Smooth muscle cell of the brain vasculature (primary cell): ENCODE data around the gene PYROXD2.
"Not testable (repeated sequence)": the region's sequence is repeated elsewhere in the genome, so short reads cannot be mapped to it uniquely, and the experiment has no call there.

Experiments used
- DNase-seq: peaks from one replicate; pipeline ENCODE4 v3.0.0-alpha.2; 2012; ENCODE audit warnings: low read depth, low spot score

Gene PYROXD2

GRCh38 chr10:98391578-98391991, 23.4 kb downstream of the PYROXD2 start:
- DNase-seq, result no peak

GRCh38 chr10:98391065-98391464, 23.9 kb downstream of the PYROXD2 start:
- DNase-seq, result no peak

- DNase-seq, result no peak
Observed at GRCh38 chr10:98390406-98390805, 24.6 kb downstream of the PYROXD2 start.

- no peak for DNase-seq
Observed at GRCh38 chr10:98389398-98389797, 25.6 kb downstream of the PYROXD2 start.

DNA sequence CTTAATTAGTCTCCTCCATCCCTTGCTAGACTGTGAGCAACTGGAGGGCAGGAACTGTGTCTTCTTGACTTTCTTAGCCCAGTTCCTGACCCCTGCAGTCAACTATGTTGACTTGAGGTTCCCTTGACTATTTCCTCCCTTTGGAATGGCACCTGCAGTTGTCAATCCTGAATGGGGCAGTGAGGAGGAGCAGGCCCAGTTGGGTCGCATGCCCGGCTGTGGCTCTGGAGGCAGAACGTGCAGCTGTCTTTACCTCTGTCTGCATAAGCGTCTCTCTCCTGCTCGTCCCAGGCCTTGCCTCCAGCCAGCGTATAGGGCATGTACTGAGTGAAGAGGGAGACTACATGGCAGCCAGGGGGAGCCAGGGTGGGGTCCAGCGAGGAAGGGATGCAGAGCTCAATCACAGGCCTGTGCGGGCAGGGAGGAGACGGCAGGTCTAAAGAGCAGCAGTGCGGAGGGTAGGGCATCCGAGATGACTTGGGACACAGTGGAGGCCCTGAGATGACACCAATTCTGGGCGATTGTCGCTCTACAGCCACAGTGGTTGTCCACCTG, 26.8 kb downstream of the PYROXD2 start:
- DNase-seq, result no peak

DNA sequence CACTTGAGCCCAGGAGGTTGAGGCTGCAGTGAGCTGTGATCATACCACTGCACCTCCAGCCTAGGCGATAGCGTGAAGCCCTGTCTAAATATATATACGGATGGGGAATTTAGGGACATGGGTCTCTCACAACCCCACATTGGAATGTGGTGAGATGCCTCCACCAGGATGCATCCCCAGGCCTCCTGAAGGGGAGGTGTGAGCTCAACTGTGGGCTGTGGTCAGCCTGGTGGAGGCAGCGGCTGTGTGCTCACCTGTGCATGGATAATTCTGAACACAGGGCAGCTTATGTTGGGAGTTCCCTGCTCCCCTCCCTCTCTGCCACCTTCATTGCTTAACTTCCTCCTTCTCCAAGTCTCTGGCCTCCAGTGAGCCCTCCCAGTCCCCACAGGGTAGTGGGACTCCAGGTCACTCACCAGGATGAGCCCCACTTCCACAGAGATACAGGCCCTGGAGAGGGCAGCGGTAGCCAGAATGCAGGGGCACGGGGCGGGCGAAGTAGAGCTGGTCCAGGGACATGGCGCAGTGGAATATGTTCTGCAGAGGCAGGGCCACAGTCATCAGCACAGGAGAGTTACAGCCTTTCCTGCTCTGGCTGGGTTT, 30.4 kb downstream of the PYROXD2 start:
- DNase-seq, result no peak

- no peak for DNase-seq
Observed at GRCh38 chr10:98383869-98384268, 31.1 kb downstream of the PYROXD2 start.

DNA sequence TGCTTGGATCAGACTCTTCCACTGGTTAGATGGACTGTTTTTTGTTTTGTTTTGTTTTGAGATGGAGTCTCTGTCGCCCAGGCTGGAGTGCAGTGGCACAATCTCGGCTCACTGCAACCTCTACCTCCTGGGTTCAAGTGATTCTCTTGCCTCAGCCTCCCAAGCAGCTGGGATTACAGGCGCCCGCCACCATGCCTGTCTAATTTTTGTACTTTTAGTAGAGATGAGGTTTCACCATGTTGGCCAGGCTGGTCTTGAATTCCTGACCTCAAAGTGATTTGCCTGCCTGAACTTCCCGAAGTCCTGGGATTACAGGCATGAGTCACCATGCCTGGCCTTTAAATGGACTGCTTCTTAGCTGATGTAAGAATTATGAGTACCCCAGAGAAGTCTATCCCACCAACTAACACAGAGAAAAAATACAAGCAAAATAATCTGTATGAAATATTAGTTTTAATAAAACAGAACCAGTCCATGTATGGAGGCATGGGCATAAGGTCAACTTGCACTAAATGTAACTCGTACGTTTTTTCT, 31.8 kb downstream of the PYROXD2 start:
- DNase-seq, result not testable (repeated sequence)

DNA sequence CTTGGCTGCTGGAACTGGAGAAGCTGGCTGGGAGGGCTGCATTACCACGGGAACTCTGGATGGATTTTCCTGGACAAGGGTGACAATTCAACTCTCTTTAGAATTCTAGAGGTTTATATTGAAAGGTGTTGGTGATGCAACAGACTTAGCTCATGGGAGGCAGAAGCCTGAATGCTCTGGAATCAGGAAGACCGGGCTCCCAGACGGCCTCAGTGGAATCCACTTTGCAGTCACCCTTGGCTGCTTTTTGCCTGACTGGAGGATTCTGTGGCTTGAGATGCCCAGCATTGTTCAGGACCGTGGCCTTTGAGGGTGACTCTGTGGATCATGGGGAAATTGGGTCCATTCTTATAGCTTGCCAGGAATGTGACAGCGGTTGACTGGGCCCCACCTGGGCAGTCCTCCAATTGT, 32.3 kb downstream of the PYROXD2 start:
- DNase-seq, result no peak

DNA sequence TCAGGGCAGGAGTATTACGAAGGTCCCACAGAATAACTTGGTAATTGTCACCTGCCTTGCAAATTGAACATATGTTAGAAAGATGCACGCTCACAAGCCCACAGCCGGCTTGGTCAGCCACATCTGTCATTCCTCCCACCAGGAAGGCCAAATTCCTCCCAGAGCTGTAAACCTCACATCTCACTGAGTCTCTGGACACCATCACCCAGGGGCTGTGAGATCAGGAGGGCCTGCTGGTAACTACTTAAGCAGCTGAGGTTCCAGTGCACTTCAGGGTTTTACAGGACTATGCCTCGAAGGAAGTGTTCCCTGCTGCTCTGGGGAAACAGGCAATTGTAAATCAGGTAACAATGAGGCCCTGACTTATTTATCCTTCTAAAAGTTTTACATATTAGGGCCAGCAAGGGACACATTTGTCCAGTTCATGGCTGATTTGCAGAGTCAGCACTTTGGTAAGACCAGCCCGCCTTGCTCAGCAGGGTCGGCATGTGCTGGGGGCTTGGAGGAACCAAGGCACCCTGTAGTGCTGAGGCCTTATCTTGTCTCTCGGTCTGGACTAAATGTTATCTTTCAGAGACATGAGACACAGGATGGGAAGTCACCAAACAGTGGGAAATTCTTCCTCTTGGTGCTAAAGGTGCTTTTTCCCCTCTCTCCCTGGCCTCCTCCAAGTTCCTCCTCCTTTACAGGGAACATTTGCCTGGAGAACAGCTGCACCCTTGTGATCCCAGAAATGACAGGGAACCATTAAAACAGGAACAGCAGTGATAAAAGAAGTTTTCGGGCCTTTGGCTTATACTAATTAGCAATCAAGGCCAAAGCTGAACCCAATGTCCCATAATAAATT, 34.3 kb downstream of the PYROXD2 start:
- DNase-seq, result no peak

DNA sequence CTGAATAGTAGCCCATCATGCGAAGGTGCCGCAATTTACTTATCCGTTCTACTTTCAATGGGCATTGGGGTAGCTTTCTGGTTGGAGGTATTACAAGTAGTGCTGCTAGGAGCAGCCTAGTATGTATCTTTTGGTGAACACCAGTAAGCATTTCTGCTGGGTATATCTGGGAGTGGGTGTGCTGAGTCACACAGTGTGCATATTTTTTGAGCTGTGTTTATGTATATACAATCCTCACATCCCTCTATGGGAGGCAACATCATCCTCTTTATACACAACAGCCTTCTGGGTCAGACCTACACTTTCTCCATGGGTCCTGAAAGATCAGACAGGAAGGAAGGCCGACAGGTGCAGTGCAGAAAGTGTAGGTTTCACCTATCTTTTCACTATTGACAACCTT, 36.3 kb downstream of the PYROXD2 start:
- no peak for DNase-seq

DNA sequence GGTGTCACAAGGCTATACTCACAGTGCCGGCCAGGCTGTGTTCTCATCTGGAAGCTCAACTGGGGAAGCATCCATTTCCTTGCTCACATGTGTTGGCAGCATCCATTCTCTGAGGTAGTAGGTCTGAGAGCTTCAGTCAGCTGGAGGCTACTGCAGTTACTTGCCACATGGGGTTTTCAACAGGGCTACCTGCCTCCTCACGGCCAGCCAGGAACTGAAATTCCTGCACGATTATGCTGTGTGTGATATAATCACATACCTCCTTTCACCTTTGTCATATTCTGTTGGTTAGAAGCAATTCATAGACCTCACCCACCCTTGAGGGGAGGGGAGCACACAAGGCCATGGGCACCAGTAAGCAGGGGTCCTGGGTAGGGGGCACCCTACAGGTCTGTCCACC, 37.4 kb downstream of the PYROXD2 start:
- DNase-seq, result no peak

GRCh38 chr10:98377001-98377400, 38.0 kb downstream of the PYROXD2 start:
- no peak for DNase-seq

DNA sequence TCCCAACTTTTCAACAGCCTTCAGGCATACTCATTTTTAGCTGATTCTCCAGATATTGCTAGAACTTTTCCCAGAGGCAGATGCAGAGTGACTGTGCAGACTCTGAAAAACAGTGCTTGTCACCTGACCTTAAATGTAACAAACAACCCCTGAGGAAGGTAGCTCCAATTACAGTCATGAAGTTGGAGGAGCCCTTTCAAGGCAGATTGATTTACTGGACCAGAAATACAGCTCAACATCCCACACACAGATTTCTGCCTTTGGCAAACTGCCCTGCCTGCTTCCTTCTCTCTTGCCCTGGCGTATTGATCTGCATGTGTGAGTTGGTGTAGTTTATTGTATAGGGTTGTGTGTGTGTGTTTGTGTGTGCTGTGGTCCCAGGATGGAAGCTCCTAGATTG, 38.5 kb downstream of the PYROXD2 start:
- no peak for DNase-seq

GRCh38 chr10:98374217-98374985, 40.6 kb downstream of the PYROXD2 start:
- peak; percentile 40 for DNase-seq

DNA sequence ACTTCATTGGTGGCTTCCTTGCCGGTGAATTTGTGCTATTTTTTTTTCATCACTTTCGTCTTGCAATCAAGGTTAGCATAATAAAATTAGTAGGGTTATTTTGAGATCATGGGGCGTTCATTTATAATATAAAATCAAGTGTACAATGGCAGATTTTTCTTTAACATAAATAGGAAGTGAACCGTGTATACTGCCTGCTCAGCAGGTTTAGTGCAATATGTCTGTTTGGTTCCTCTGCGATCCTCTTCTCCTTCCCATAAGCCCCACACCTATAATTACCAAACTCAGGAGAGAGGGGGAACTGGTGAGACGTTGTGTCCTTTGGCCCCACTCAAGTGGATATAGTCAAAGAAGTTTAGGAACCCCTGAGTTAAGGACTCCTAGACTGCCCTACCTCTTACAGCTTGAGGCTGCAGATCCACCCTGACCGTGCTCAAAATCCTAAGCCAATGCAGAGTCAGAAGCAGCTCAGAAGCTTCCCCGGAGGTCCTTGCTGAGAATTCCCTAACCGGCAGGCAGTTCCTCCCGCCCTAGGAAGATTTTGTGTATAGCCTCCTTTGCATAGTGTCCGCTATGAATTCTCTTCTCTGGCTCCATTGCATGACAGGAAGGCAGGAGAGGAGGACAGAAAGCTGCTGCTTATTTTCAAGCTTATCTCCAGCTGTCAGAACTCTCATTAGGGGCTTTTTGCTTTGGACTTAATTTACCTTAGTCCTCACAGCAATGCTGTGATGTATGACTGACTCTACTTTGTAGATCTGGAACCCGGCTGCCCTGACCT, 41.5 kb downstream of the PYROXD2 start:
- no peak for DNase-seq

- no peak for DNase-seq
Observed at GRCh38 chr10:98370831-98371820, 43.9 kb downstream of the PYROXD2 start.

DNA sequence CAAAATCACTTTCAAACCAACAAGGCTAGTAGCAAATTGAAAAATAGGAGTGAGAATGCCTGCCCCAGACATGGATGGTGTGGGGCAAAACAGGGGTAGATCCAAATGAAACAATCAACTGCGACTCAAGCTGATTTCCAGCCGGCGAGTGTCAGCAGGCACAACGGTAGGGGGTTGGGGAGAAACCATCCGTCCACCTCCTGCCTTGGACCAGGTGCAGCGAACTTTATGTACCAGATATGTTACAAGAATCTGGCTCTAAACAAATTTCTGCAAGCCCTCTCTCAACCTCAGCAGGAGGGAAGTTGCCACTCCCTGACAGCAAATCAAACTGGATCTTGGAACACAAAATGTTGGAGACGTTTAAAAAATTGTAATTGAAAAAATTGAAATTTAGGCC, 45.2 kb downstream of the PYROXD2 start:
- no peak for DNase-seq

DNA sequence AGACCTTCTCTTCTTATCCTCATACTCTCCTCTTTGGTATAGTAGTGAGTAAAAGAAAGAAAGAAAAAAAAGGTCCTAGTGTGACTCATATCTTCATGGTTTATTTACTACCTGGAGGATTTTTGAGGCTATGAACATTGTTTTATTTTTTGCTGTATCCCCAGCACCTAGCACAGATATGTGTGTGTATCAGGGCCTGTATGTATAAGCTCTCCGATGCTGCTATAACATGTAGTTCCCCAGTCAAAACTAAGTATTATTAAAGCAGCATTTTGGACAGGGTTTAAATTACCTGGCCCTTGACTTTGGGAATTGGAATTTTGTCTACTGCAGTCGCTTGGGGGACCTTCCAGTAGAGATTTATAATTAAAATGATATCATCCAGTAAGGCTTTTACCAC, 46.3 kb downstream of the PYROXD2 start:
- DNase-seq, result no peak
